AG04450 (cell line): Measurements from ENCODE around the gene CYB5B. TPM values are rescaled to one million over a fixed set of nuclear protein-coding genes. Genes with fewer than 3 reads are reported as not detected.

Source experiments
- CTCF ChIA-PET: fragments of 300-600, 350-600 bp; formaldehyde crosslinking; extraction: SDS; loops from one replicate; lab custom pipeline; 2022; ENCODE audit warnings: antibody characterized with exemption, inconsistent platforms; lab: Charles Lee
- POLR2A ChIA-PET: fragments of 350-600 bp; formaldehyde crosslinking; extraction: SDS; loops from one replicate; lab custom pipeline; 2021; ENCODE audit warnings: antibody characterized with exemption, inconsistent platforms; lab: Yijun Ruan, JAX
- DNase-seq: peaks from one replicate; pipeline ENCODE4 v3.0.0-alpha.2; 2011; ENCODE audit warnings: low read depth, low spot score
- H3K27ac ChIP-seq: one replicate; pipeline ENCODE4 v1.5.1; 2012; ENCODE audit warnings: low read depth, low read length, control low read depth
- H3K27me3 ChIP-seq: one replicate; pipeline ENCODE4 v1.6.0; 2012; ENCODE audit warnings: low read length; ENCODE audit not compliant: control insufficient read depth, insufficient read depth
- H3K4me3 ChIP-seq: 2 replicates; pipeline ENCODE4 v1.5.1; 2011; ENCODE audit warnings: mild to moderate bottlenecking, low read depth, low read length, control low read depth
- H3K9me3 ChIP-seq: 2 replicates; pipeline ENCODE4 v1.5.1; 2012; ENCODE audit warnings: low read length; ENCODE audit not compliant: control insufficient read depth, insufficient read depth
- polyA plus RNA-seq: library from polyadenylated mRNA; depleted of rRNA; stranded (reverse); fragments of >200 nt; gene quantifications from 2 replicates; pipeline ENCODE4 v1.2.3, GENCODE V29; 2011
- TF ChIP-seq, protein P1 (sequence below): IDR thresholded peaks from 2 replicates; pipeline ENCODE4 v1.5.1; 2011; ENCODE audit warnings: low read depth, low read length, control low read depth, inconsistent platforms

Gene CYB5B
- polyA plus RNA-seq, 1 experiment: 148 TPM

DNA sequence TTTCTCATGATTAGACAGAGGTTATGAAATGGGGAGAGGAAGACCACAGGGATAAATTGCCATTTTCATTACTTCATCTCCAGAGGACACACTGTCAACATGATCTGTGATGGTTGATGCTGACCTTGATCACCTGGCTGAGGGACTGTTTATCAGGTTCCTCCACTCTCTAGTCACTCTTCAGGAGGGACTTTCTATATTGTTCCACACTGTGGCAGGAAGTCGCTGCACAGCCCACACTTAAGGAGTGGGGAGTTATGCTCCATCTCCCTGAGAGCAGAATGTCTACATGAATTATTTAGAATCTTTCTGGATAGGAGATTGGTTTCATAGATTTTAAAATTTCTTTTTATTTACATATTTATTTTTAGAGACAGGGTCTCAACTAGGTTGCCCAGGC, 46.7 kb downstream of the CYB5B start:
- POLR2A ChIA-PET: no interaction called here
- CTCF ChIA-PET: no interaction called here
- no peaks in the 10 kb centered on the region for H3K27me3 ChIP-seq
- H3K9me3 ChIP-seq: no peaks in the 10 kb centered on the region
- TF ChIP-seq, protein P1, sequence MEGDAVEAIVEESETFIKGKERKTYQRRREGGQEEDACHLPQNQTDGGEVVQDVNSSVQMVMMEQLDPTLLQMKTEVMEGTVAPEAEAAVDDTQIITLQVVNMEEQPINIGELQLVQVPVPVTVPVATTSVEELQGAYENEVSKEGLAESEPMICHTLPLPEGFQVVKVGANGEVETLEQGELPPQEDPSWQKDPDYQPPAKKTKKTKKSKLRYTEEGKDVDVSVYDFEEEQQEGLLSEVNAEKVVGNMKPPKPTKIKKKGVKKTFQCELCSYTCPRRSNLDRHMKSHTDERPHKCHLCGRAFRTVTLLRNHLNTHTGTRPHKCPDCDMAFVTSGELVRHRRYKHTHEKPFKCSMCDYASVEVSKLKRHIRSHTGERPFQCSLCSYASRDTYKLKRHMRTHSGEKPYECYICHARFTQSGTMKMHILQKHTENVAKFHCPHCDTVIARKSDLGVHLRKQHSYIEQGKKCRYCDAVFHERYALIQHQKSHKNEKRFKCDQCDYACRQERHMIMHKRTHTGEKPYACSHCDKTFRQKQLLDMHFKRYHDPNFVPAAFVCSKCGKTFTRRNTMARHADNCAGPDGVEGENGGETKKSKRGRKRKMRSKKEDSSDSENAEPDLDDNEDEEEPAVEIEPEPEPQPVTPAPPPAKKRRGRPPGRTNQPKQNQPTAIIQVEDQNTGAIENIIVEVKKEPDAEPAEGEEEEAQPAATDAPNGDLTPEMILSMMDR: no peak
- no peak overlapping the region for H3K27ac ChIP-seq
- DNase-seq: no peak
- H3K4me3 ChIP-seq: no peak overlapping the region

DNA sequence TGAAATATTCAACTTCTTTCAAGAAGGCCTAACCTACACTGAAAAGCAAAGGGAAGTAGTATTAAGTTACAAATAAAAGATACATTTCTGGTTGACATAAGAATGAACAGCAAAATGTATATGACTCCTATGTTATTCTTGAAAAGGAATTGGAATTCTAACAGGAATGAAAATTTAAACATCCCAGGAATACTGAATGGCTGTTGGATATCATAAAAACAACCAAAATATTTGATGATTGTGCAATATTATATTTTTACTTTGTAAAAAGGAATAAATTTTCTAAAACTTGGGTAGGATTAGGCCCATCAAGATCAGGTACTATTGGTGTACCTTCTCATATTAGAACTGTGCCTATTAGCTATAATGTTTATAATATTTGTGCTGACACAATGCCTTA, 50.0 kb downstream of the CYB5B start:
- Histone ChIP-seq H3K4me3 (no peak overlapping the region), H3K27me3 (no peaks in the 10 kb centered on the region), H3K27ac (no peak overlapping the region), H3K9me3 (no peaks in the 10 kb centered on the region)
- ChIA-PET CTCF (interaction anchor here (0.7 kb wide), 1 partner anchor 76 kb away, joined by 3 read pairs; no protein-coding TSS in a partner anchor), POLR2A (no interaction called here)
- TF ChIP-seq, protein P1: no peak
- DNase-seq: no peak

DNA sequence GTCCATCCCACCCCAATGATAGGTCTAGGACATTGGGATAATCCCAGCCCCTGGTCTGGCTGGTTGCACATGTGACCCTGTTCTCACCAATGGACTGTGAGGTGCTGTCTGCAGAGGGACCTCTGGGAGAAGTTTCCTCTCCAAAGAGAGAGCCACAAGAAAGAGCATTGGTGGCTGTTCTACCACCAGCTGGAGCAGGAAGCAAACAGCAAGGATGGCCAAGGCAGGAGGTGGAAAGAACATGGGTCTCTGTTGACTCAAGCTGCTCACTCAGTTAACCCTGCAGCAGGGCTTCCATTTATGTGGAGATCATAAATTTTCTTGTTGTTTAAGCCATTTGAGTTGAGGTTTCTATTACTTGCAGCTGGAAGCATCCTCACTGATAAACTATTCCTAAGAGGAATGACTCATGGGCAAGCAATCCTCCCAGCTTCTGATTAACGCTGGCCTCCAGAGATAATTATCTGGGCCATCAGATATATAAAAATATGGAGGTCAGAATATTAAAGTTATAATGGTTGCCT, 52.6 kb downstream of the CYB5B start:
- CTCF ChIA-PET: interaction anchor here (1.6 kb wide), 1 partner anchor 79 kb away, joined by 7 read pairs; no protein-coding TSS in a partner anchor
- Histone ChIP-seq H3K27ac (peak overlapping the region; percentile 76), H3K4me3 (no peak overlapping the region), H3K27me3 (no peaks in the 10 kb centered on the region), H3K9me3 (no peaks in the 10 kb centered on the region)
- POLR2A ChIA-PET: interaction anchor here (0.8 to 1.2 kb wide), 2 partner anchors 81 to 90 kb away, joined by 3 to 5 read pairs; no protein-coding TSS in a partner anchor
- DNase-seq: peak; percentile 77
- TF ChIP-seq, protein P1: no peak

DNA sequence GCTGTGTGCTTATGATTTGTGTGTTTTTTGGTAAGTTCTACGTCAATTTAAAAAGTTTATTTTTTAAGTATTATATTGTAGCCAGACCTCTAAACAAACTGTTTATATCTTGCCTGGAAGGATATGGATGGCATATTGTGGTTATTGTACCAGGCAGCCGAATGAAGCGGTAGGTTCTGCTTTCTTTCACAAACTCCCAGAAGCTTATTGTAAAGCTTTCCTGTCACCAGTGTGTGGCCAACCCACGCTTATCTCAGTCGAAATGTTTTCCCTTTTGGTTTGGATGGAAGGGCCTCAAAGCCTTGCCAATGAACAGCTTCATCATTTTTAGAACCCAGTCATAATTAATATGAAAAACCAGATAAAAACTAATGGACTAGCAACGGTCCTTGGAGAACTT, 53.1 kb downstream of the CYB5B start:
- DNase-seq: no peak
- Histone ChIP-seq H3K4me3 (no peak overlapping the region), H3K27me3 (no peaks in the 10 kb centered on the region), H3K27ac (peak overlapping the region; percentile 74), H3K9me3 (no peaks in the 10 kb centered on the region)
- ChIA-PET POLR2A (interaction anchor here (0.8 to 1.2 kb wide), 2 partner anchors 82 to 90 kb away, joined by 3 to 5 read pairs; no protein-coding TSS in a partner anchor), CTCF (interaction anchor here (1.6 kb wide), 1 partner anchor 80 kb away, joined by 7 read pairs; no protein-coding TSS in a partner anchor)
- TF ChIP-seq, protein P1: no peak

DNA sequence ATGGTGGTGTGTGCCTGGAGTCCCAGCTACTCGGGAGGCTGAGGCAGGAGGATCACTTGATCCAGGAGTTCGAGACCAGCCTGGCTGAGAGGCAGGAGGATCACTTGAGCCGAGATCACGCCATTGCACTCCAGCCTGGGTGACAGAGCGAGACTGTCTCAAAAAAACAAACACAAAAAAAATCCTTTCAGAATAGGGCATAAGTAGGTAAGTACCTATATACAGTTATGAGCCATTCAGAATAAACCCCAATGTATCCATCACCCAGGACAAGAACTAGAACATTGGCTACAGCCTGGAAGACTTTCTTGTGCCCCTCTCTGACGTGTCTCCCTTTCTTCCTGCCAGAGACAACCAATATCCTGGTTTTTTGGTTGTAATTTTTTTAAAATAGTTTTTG, 54.3 kb downstream of the CYB5B start:
- CTCF ChIA-PET: no interaction called here
- Histone ChIP-seq H3K27ac (no peak overlapping the region), H3K4me3 (no peak overlapping the region), H3K27me3 (no peaks in the 10 kb centered on the region), H3K9me3 (no peaks in the 10 kb centered on the region)
- TF ChIP-seq, protein P1: no peak
- POLR2A ChIA-PET: no interaction called here
- DNase-seq: no peak
